CD14-positive monocyte (primary cell): ENCODE measurements around the gene SLC29A1. TPM values are rescaled to one million over a fixed set of nuclear protein-coding genes. Genes with fewer than 3 reads are reported as not detected.

Experiments
- DNase-seq, 3 donors: peaks; one replicate each; pipeline ENCODE4 v3.0.0-alpha.2; 2011 to 2022
- H2AFZ ChIP-seq: 2 replicates; pipeline ENCODE4 v1.6.0; 2012; ENCODE audit warnings: mild to moderate bottlenecking, low read depth, low read length, inconsistent platforms; ENCODE audit not compliant: insufficient read depth, poor library complexity, severe bottlenecking
- H3K27ac ChIP-seq, 2 donors: 1 replicate in 1 of 2; 2 replicates in 1 of 2; pipeline ENCODE4 v1.5.1; 2012 to 2013; ENCODE audit warnings: low read length in 2 of 2, control low read depth in 1 of 2, inconsistent platforms in 1 of 2, low read depth in 1 of 2, mild to moderate bottlenecking in 1 of 2
- H3K27me3 ChIP-seq, 2 donors: one replicate each; pipeline versions ENCODE4 v1.6.0 to v1.6.1; 2011 to 2013; ENCODE audit warnings: low read length in 2 of 2; ENCODE audit not compliant: control insufficient read depth in 2 of 2, insufficient read depth in 2 of 2
- H3K36me3 ChIP-seq, 2 donors: replicated peaks in 1 of 2; 1 replicate in 1 of 2; 2 replicates in 1 of 2; pipeline versions ENCODE4 v1.5.1 to v1.6.1; 2012 to 2013; ENCODE audit warnings: low read length in 2 of 2, control low read depth in 1 of 2, inconsistent platforms in 1 of 2, mild to moderate bottlenecking in 1 of 2; ENCODE audit not compliant: insufficient read depth in 2 of 2, control insufficient read depth in 1 of 2
- H3K4me1 ChIP-seq, 2 donors: 1 replicate in 1 of 2; 2 replicates in 1 of 2; pipeline versions ENCODE4 v1.5.1 to v1.6.1; 2012 to 2013; ENCODE audit warnings: low read length in 2 of 2, control low read depth in 1 of 2, inconsistent platforms in 1 of 2, mild to moderate bottlenecking in 1 of 2, moderate library complexity in 1 of 2; ENCODE audit not compliant: insufficient read depth in 2 of 2, control insufficient read depth in 1 of 2
- H3K4me2 ChIP-seq: replicated peaks from 2 replicates; pipeline ENCODE3; 2012; ENCODE audit warnings: low read length, moderate library complexity, mild to moderate bottlenecking; ENCODE audit not compliant: poor library complexity, severe bottlenecking; ENCODE audit errors: extremely low read depth
- H3K4me3 ChIP-seq, 3 experiments: fragments of 200-600 bp in 1 of 3; sonication (generic) in 1 of 3; replicated peaks in 1 of 3; 1 replicate in 2 of 3; 2 replicates in 1 of 3; pipeline ENCODE4 v1.5.1; 2011 to 2013; ENCODE audit warnings: low read length in 3 of 3, mild to moderate bottlenecking in 3 of 3, control low read depth in 2 of 3, low read depth in 2 of 3, inconsistent platforms in 1 of 3, moderate library complexity in 1 of 3
- H3K79me2 ChIP-seq: 2 replicates; pipeline ENCODE4 v1.6.0; 2012; ENCODE audit warnings: mild to moderate bottlenecking, control low read depth, inconsistent platforms, low read length, moderate library complexity; ENCODE audit not compliant: insufficient read depth
- H3K9ac ChIP-seq: 2 replicates; pipeline ENCODE4 v1.6.0; 2017; ENCODE audit warnings: low read length, mild to moderate bottlenecking; ENCODE audit not compliant: insufficient read depth, poor library complexity, severe bottlenecking
- H3K9me3 ChIP-seq, 2 donors: replicated peaks in 1 of 2; 1 replicate in 1 of 2; 2 replicates in 1 of 2; pipeline versions ENCODE4 v1.5.1 to v1.6.1; 2012 to 2013; ENCODE audit warnings: low read length in 2 of 2, control low read depth in 1 of 2; ENCODE audit not compliant: control insufficient read depth in 1 of 2, insufficient read depth in 1 of 2
- H4K20me1 ChIP-seq: 2 replicates; pipeline ENCODE4 v1.6.0; 2012; ENCODE audit warnings: mild to moderate bottlenecking, low read length, control low read depth, moderate library complexity; ENCODE audit not compliant: insufficient read depth
- H3K27ac Mint-ChIP-seq, 7 donors: one replicate each; pipeline ENCODE4 v1.8.0; 2020; ENCODE audit warnings: mild to moderate bottlenecking in 7 of 7, mixed read lengths in 7 of 7, moderate library complexity in 6 of 7, inconsistent platforms in 2 of 7
- H3K27me3 Mint-ChIP-seq, 3 donors: one replicate each; pipeline ENCODE4 v1.8.0; 2021 to 2022; ENCODE audit warnings: low read depth in 3 of 3, mild to moderate bottlenecking in 3 of 3, mixed read lengths in 3 of 3, moderate library complexity in 3 of 3, inconsistent platforms in 1 of 3
- H3K36me3 Mint-ChIP-seq, 2 donors: one replicate each; pipeline ENCODE4 v1.8.0; 2020; ENCODE audit warnings: mixed read lengths in 2 of 2, inconsistent platforms in 1 of 2, mild to moderate bottlenecking in 1 of 2
- H3K4me1 Mint-ChIP-seq: one replicate; pipeline ENCODE4 v1.8.0; 2020; ENCODE audit warnings: mild to moderate bottlenecking, mixed read lengths
- H3K4me3 Mint-ChIP-seq, 2 donors: one replicate each; pipeline ENCODE4 v1.8.0; 2020; ENCODE audit warnings: mild to moderate bottlenecking in 2 of 2, mixed read lengths in 2 of 2, moderate library complexity in 1 of 2
- H3K9me3 Mint-ChIP-seq, 7 donors: one replicate each; pipeline ENCODE4 v1.8.0; 2020 to 2022; ENCODE audit warnings: mixed read lengths in 7 of 7, mild to moderate bottlenecking in 6 of 7, moderate library complexity in 6 of 7, inconsistent platforms in 2 of 7
- WGBS: methylation state at CpG from one replicate; pipeline ENCODE4 v1.1.5; 2013; ENCODE audit warnings: missing lambda C conversion rate; ENCODE audit not compliant: insufficient coverage; 5-methylcytosine and 5-hydroxymethylcytosine counted together
- intact Hi-C, 2 donors: fragments of 100-400 bp; cut with micrococcal nuclease; formaldehyde crosslinking; loops; one replicate each; pipeline versions ENCODE4 v1.15.0 to v1.15.1; 2023
- polyA plus RNA-seq, 3 donors: library from polyadenylated mRNA; depleted of rRNA in 1 of 3; unstranded in 2 of 3; stranded (reverse) in 1 of 3; fragments of 300-500 nt in 2 of 3; fragments of >200 nt in 1 of 3; fragmentation: Illumina TruSeq in 2 of 3; gene quantifications; 1 replicate in 2 of 3; 2 replicates in 1 of 3; pipeline ENCODE4 v1.2.3, GENCODE V29; 2012 to 2021
- TF ChIP-seq, protein P1 (sequence below): fragments of 200-600 bp; IDR thresholded peaks from one replicate; pipeline ENCODE4 v1.8.0; 2022; ENCODE audit warnings: antibody characterized with exemption, mild to moderate bottlenecking

SLC29A1 gene
- polyA plus RNA-seq, 3 donors, result 14.3 to 23.2 (median 15.0) TPM

DNA sequence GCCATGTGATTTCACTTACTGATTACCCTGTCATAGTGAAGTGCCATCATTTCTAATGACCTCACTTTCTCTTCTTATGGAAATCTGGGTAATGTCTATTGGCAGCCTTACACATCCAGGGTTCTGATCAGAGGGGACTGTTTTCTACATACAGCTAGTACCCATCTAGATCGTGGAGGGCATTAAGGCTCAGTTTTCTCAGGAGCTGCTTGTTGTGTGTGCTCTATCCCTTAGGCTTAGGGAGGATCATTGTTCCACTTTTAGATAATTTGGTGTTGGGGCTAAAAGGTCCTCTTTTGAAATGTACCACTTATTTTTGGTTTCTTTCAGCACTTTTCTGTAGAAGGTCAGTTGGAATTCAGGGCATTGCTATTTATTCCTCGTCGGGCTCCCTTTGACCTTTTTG, 27.3 kb downstream of the SLC29A1 start:
- TF ChIP-seq, protein P1, sequence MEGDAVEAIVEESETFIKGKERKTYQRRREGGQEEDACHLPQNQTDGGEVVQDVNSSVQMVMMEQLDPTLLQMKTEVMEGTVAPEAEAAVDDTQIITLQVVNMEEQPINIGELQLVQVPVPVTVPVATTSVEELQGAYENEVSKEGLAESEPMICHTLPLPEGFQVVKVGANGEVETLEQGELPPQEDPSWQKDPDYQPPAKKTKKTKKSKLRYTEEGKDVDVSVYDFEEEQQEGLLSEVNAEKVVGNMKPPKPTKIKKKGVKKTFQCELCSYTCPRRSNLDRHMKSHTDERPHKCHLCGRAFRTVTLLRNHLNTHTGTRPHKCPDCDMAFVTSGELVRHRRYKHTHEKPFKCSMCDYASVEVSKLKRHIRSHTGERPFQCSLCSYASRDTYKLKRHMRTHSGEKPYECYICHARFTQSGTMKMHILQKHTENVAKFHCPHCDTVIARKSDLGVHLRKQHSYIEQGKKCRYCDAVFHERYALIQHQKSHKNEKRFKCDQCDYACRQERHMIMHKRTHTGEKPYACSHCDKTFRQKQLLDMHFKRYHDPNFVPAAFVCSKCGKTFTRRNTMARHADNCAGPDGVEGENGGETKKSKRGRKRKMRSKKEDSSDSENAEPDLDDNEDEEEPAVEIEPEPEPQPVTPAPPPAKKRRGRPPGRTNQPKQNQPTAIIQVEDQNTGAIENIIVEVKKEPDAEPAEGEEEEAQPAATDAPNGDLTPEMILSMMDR, result no peak
- H3K4me1 ChIP-seq, result peaks cover 16 to 33% of the 10 kb centered on the region in 2 donors
- H3K9me3 Mint-ChIP-seq, result peaks cover 0 to 2% (median 0%) of the 10 kb centered on the region in 7 donors
- H3K36me3 Mint-ChIP-seq, result peaks cover 72% of the 10 kb centered on the region in 2 donors
- no peak overlapping the region for H3K4me3 ChIP-seq
- H3K9me3 ChIP-seq, result no peaks in the 10 kb centered on the region
- peaks cover 0 to 2% (median 0%) of the 10 kb centered on the region in 3 donors for H3K27me3 Mint-ChIP-seq
- no peak overlapping the region for H3K4me2 ChIP-seq
- H3K4me1 Mint-ChIP-seq, result peaks cover 34% of the 10 kb centered on the region
- H3K36me3 ChIP-seq, result peaks cover 60 to 72% of the 10 kb centered on the region in 2 donors
- peaks cover 85% of the 10 kb centered on the region for H4K20me1 ChIP-seq
- H3K27me3 ChIP-seq, result no peaks in the 10 kb centered on the region
- intact Hi-C loops, result no loop called here
- no peak overlapping the region for H3K4me3 Mint-ChIP-seq
- no peak overlapping the region for H2AFZ ChIP-seq
- no peak overlapping the region for H3K9ac ChIP-seq
- WGBS, result no CpG with 5 or more reads among the region's 3 CpGs
- H3K27ac ChIP-seq, result no peak overlapping the region
- DNase-seq, result no peak
- peak overlapping the region in 2 of 7 donors; percentile 10 to 50 for H3K27ac Mint-ChIP-seq
- peaks cover 42% of the 10 kb centered on the region for H3K79me2 ChIP-seq

DNA sequence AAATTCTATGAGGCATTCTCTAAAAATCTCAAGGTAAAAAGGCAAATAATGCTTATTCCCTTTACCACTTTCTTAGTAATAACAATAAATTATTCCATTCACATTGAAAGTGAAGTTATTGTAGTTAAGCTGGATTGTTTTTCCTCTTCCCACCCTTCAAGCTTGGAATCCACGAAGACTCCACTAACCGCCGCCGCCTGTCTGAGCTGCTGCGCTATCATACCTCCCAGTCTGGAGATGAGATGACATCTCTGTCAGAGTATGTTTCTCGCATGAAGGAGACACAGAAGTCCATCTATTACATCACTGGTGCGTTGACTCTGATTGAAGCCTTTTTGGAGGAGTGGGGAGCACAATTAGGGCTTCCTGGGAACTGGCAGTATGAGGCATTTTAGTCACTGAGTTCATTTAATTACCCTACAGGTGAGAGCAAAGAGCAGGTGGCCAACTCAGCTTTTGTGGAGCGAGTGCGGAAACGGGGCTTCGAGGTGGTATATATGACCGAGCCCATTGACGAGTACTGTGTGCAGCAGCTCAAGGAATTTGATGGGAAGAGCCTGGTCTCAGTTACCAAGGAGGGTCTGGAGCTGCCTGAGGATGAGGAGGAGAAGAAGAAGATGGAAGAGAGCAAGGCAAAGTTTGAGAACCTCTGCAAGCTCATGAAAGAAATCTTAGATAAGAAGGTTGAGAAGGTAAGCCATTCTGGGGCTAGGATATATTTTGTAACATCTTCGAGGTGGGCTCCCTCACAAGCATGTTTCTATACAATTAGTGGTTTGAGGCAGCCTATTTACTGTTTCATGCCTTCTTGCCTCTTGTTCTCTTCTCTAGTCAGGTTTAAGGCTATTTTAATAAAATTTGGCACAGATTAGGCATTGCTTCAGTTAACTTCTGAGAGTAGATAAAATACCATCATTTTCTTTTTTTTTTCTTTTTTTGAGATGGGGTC, 28.5 kb downstream of the SLC29A1 start:
- Histone ChIP-seq H3K4me1 (peaks cover 19 to 35% of the 10 kb centered on the region in 2 donors), H3K36me3 (peaks cover 60 to 76% of the 10 kb centered on the region in 2 donors), H3K9me3 (no peaks in the 10 kb centered on the region), H3K27ac (no peak overlapping the region), H3K9ac (no peak overlapping the region), H4K20me1 (peaks cover 96% of the 10 kb centered on the region), H3K4me2 (no peak overlapping the region), H3K79me2 (peaks cover 42% of the 10 kb centered on the region), H2AFZ (no peak overlapping the region), H3K27me3 (no peaks in the 10 kb centered on the region), H3K4me3 (no peak overlapping the region)
- H3K27ac Mint-ChIP-seq, result peak overlapping the region in 2 of 7 donors; percentile 39 to 70
- 90% methylated on average over 6 of the region's 14 CpGs for WGBS
- peaks cover 72 to 73% of the 10 kb centered on the region in 2 donors for H3K36me3 Mint-ChIP-seq
- TF ChIP-seq, protein P1, result no peak
- H3K9me3 Mint-ChIP-seq, result peaks cover 0 to 2% (median 0%) of the 10 kb centered on the region in 7 donors
- H3K4me1 Mint-ChIP-seq, result peaks cover 41% of the 10 kb centered on the region
- no peak overlapping the region for H3K4me3 Mint-ChIP-seq
- intact Hi-C loops, result no loop called here
- peaks cover 0 to 6% (median 2%) of the 10 kb centered on the region in 3 donors for H3K27me3 Mint-ChIP-seq
- no peak for DNase-seq
